Peyer's patch (tissue), 4 donors: Measurements from ENCODE around the gene NEB. TPM values are rescaled to one million over a fixed set of nuclear protein-coding genes. Genes with fewer than 3 reads are reported as not detected.

ENCODE experiments used
- DNase-seq, 3 donors: peaks; one replicate each; pipeline ENCODE4 v3.0.0-alpha.2; 2017 to 2019
- H3K27ac ChIP-seq, 4 donors: fragments of 200-600 bp; sonication (generic); one replicate each; pipeline ENCODE4 v1.5.1; 2016 to 2019
- H3K27me3 ChIP-seq, 2 donors: fragments of 200-600 bp; sonication (generic); one replicate each; pipeline ENCODE4 v1.5.1; 2019
- H3K36me3 ChIP-seq, 3 donors: fragments of 200-600 bp; sonication (generic); one replicate each; pipeline ENCODE4 v1.5.1; 2016 to 2019
- H3K4me1 ChIP-seq, 4 donors: fragments of 200-600 bp; sonication (generic); one replicate each; pipeline ENCODE4 v1.5.1; 2016 to 2019
- H3K4me3 ChIP-seq, 4 donors: fragments of 200-600 bp; sonication (generic); 1 replicate in 3 of 4; 2 replicates in 1 of 4; pipeline ENCODE4 v1.5.1; 2016 to 2019; ENCODE audit warnings: mild to moderate bottlenecking in 1 of 4
- H3K9me3 ChIP-seq, 4 donors: fragments of 200-600 bp; sonication (generic); one replicate each; pipeline ENCODE4 v1.5.1; 2016 to 2019; ENCODE audit warnings: mild to moderate bottlenecking in 1 of 4
- POLR2A ChIP-seq, 2 donors: fragments of 450-650 bp; IDR thresholded peaks; one replicate each; pipeline ENCODE4 v1.5.1; 2017; ENCODE audit warnings: antibody characterized with exemption in 2 of 2, mild to moderate bottlenecking in 2 of 2, moderate library complexity in 2 of 2
- total RNA-seq, 4 donors: library from RNA; depleted of rRNA; stranded (reverse); fragments of >200 nt; gene quantifications; one replicate each; pipeline ENCODE4 v1.1.0, GENCODE V29; 2016
- TF ChIP-seq, protein P1 (sequence below), 6 experiments: fragments of 450-650 bp in 4 of 6; fragments of 200-600 bp in 2 of 6; sonication (generic) in 1 of 6; IDR thresholded peaks; one replicate each; pipeline ENCODE4 v1.5.1; 2017 to 2019; ENCODE audit warnings: antibody characterized with exemption in 6 of 6, mild to moderate bottlenecking in 3 of 6, moderate library complexity in 1 of 6

NEB gene
- total RNA-seq, 4 donors from 2014 or later: 2.7 to 5.1 (median 4.2) TPM

DNA sequence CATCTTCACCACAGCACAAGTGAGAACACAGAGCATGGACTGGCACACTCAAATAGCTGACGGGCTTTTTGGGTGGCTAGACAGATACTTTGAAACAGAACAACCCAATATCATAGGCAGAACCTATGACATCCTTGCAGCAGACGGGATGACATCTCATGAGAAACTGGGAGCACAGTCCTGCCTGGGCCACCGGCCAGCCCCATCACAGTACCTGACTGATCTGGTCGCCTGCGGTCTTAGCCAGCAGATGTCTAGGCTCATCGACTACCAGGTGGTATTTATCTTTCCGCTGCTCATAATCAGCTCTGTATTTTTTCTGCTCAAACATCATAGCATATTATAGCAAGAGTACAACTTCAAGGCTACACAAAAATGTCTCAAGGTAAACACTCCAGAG is 200.3 kb downstream of the NEB start:
- no peaks in the 10 kb centered on the region for H3K9me3 ChIP-seq
- H3K4me3 ChIP-seq: no peak overlapping the region
- DNase-seq: no peak
- H3K36me3 ChIP-seq: no peaks in the 10 kb centered on the region
- TF ChIP-seq, protein P1, sequence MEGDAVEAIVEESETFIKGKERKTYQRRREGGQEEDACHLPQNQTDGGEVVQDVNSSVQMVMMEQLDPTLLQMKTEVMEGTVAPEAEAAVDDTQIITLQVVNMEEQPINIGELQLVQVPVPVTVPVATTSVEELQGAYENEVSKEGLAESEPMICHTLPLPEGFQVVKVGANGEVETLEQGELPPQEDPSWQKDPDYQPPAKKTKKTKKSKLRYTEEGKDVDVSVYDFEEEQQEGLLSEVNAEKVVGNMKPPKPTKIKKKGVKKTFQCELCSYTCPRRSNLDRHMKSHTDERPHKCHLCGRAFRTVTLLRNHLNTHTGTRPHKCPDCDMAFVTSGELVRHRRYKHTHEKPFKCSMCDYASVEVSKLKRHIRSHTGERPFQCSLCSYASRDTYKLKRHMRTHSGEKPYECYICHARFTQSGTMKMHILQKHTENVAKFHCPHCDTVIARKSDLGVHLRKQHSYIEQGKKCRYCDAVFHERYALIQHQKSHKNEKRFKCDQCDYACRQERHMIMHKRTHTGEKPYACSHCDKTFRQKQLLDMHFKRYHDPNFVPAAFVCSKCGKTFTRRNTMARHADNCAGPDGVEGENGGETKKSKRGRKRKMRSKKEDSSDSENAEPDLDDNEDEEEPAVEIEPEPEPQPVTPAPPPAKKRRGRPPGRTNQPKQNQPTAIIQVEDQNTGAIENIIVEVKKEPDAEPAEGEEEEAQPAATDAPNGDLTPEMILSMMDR (IDR thresholded peaks at IDR 0.05): no peak
- TF ChIP-seq POLR2A (IDR thresholded peaks at IDR 0.05): no peak
- no peaks in the 10 kb centered on the region for H3K4me1 ChIP-seq
- H3K27ac ChIP-seq: no peak overlapping the region
- H3K27me3 ChIP-seq: no peaks in the 10 kb centered on the region

DNA sequence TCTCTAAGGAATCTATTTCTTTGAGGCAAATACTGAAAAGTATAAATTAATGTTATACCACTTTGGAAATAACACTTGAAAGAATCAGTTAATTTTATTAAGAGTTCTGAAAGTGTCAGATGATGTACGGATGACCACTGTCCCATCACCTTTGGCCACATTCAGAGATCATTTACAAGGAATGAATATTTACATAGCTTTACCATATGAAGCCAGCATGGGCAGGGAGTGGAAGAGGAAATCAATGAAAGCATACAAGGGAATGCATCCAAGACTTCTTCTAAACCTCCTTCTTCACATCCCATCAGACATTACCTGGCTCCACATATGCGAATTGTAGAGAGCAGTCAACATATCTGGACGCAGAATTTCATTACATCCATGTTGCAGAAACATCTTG is 201.1 kb downstream of the NEB start:
- no peaks in the 10 kb centered on the region for H3K36me3 ChIP-seq
- H3K4me3 ChIP-seq: no peak overlapping the region
- no peak overlapping the region for H3K27ac ChIP-seq
- no peaks in the 10 kb centered on the region for H3K4me1 ChIP-seq
- TF ChIP-seq, protein P1 (IDR thresholded peaks at IDR 0.05): no peak
- TF ChIP-seq POLR2A (IDR thresholded peaks at IDR 0.05): no peak
- DNase-seq: no peak
- no peaks in the 10 kb centered on the region for H3K9me3 ChIP-seq
- H3K27me3 ChIP-seq: no peaks in the 10 kb centered on the region

DNA sequence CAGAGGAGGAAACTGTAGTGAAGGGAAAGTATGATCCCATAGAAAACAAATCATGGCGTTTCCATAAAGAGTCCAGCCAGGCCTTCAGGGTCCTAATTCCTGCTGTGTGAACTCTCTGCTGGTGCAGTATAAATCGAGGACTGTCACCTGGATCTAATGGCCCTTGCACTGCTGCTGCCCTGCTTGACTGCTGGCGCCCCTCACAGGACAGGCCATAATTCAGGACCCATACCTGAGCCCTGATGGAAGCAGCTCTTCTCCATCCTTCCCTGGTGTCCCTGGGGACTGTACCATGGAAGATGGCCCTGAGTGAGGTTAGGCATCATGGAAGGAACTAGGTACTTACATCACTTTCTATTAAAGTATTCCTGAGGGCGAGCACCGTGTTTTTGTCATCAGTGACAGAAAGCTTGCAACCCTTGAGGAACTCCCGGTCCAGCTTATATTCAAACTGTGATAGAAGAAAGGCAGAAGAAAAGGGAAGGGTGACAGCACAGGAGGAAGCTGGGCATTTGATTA is 207.6 kb downstream of the NEB start:
- Histone ChIP-seq H3K4me1 (no peaks in the 10 kb centered on the region), H3K9me3 (no peaks in the 10 kb centered on the region), H3K4me3 (no peak overlapping the region), H3K27me3 (no peaks in the 10 kb centered on the region), H3K36me3 (no peaks in the 10 kb centered on the region), H3K27ac (no peak overlapping the region)
- DNase-seq: no peak
- TF ChIP-seq, protein P1 (IDR thresholded peaks at IDR 0.05): no peak
- TF ChIP-seq POLR2A (IDR thresholded peaks at IDR 0.05): no peak

DNA sequence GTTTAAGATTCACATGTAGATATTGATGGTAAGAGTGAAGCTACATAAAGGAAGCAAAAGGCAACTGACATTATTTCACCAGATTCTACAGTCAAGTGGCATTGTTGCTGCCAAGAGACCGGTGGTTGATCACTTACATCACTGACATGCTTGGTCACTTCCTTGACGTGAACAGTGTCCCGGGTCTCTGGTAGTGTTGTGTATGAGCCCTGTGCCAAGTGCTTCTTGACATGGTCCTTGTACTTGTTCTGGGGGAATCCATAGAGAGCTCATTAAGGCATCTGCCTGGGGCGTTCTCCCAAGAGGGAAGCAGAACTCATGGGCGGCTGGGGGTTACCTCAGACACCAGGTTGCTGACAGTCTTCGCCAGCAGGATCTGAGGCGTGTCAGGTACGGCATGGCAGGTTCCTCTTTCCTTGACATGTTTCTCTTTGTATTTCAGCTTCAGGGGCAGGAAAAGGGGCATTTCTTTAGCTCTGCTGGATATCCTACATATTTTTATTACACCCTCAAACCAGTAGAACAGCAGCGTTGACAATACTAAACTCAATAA is 208.4 kb downstream of the NEB start:
- DNase-seq: no peak
- no peaks in the 10 kb centered on the region for H3K9me3 ChIP-seq
- H3K4me3 ChIP-seq: no peak overlapping the region
- H3K4me1 ChIP-seq: no peaks in the 10 kb centered on the region
- no peaks in the 10 kb centered on the region for H3K36me3 ChIP-seq
- no peak overlapping the region for H3K27ac ChIP-seq
- H3K27me3 ChIP-seq: no peaks in the 10 kb centered on the region
- TF ChIP-seq POLR2A (IDR thresholded peaks at IDR 0.05): no peak
- TF ChIP-seq, protein P1 (IDR thresholded peaks at IDR 0.05): no peak

DNA sequence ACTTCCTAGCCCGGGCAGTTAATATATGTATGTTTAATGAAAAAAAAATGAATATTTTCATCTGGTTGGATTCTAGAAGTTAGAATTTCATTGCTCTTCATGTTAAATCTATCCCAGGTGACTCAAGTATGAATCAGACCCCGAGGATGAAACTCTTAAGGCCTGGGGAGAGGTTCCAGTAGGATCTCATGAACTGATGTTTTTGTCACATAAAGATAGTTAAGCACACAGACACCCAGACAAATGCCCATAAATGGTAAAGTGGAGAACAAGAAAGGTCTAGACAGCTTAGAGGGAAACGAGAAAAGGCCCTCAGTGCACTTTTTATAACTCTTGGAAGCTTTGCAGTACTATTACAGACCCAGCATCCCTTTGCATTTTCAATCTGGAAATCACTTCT is 210.4 kb downstream of the NEB start:
- H3K4me3 ChIP-seq: no peak overlapping the region
- no peaks in the 10 kb centered on the region for H3K9me3 ChIP-seq
- no peaks in the 10 kb centered on the region for H3K4me1 ChIP-seq
- no peaks in the 10 kb centered on the region for H3K27me3 ChIP-seq
- H3K36me3 ChIP-seq: no peaks in the 10 kb centered on the region
- TF ChIP-seq, protein P1 (IDR thresholded peaks at IDR 0.05): no peak
- TF ChIP-seq POLR2A (IDR thresholded peaks at IDR 0.05): no peak
- DNase-seq: no peak
- H3K27ac ChIP-seq: no peak overlapping the region

DNA sequence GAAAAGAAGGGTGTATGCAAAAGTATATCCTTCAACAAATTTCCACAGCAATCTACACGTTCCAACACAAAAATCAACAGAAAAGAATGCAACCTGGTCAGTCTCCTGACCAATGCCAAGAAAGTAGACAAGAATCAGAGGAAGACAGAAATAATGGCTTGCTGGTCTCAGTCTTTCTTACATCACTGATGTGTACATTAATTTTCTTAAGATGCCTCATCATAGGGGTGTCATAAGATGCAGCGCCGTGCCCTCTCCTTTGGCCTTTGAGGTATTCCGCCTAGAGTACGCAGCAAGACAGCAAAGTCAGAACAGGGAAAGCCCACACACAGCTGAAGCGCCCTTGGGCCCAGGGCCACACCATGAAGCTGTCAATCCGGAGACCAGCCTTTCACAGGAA is 211.7 kb downstream of the NEB start:
- no peak for TF ChIP-seq POLR2A (IDR thresholded peaks at IDR 0.05)
- TF ChIP-seq, protein P1 (IDR thresholded peaks at IDR 0.05): no peak
- no peaks in the 10 kb centered on the region for H3K36me3 ChIP-seq
- H3K9me3 ChIP-seq: no peaks in the 10 kb centered on the region
- no peak overlapping the region for H3K27ac ChIP-seq
- H3K4me3 ChIP-seq: no peak overlapping the region
- no peaks in the 10 kb centered on the region for H3K27me3 ChIP-seq
- no peaks in the 10 kb centered on the region for H3K4me1 ChIP-seq
- DNase-seq: no peak
